Pancreas (tissue), 10 donors: ENCODE measurements around the gene RPS21. TPM values are rescaled to one million over a fixed set of nuclear protein-coding genes. Genes with fewer than 3 reads are reported as not detected.

Experiments
- ATAC-seq, 4 donors: fragments of 200-7000 bp; cut with Tn5 transposase; one replicate each; pipeline versions ENCODE4 v1.8.0 to v1.9.1; 2020; ENCODE audit warnings: mild to moderate bottlenecking in 4 of 4, moderate library complexity in 4 of 4
- DNase-seq, 6 donors: peaks; one replicate each; pipeline ENCODE4 v3.0.0-alpha.2; 2020
- FAIRE-seq: peaks from 2 replicates; lab custom pipeline; 2012; peaks lifted over from hg19 to GRCh38; lab: Jason Lieb, UNC
- H3K27ac ChIP-seq, 4 donors: fragments of 200-600 bp; sonication (generic); 1 replicate in 3 of 4; 2 replicates in 1 of 4; pipeline versions ENCODE4 v1.5.0 to v1.8.0; 2020
- H3K27me3 ChIP-seq, 4 donors: fragments of 200-600 bp; one replicate each; pipeline ENCODE4 v1.8.0; 2021
- H3K36me3 ChIP-seq, 3 donors: fragments of 200-600 bp; sonication (generic) in 1 of 3; one replicate each; pipeline versions ENCODE4 v1.5.0 to v1.8.0; 2020 to 2021
- H3K4me1 ChIP-seq, 3 donors: fragments of 200-600 bp; one replicate each; pipeline ENCODE4 v1.8.0; 2021
- H3K4me3 ChIP-seq, 4 donors: fragments of 200-600 bp; sonication (generic) in 2 of 4; one replicate each; pipeline versions ENCODE4 v1.5.0 to v1.8.0; 2020 to 2021
- H3K9me3 ChIP-seq, 4 donors: fragments of 200-600 bp; one replicate each; pipeline ENCODE4 v1.8.0; 2021
- WGBS, 2 donors: extraction: QIAGEN DNeasy Blood & Tissue Kit; methylation state at CpG; one replicate each; pipeline ENCODE4 v1.1.7; 2013; 5-methylcytosine and 5-hydroxymethylcytosine counted together
- intact Hi-C, 3 donors: fragments of 100-400 bp; cut with DNase I; formaldehyde crosslinking; loops; one replicate each; pipeline versions ENCODE4 v1.11.1 to v1.14.2; 2022
- polyA plus RNA-seq, 2 donors: library from polyadenylated mRNA; stranded (reverse); fragments of 200-250 nt; gene quantifications; one replicate each; pipeline ENCODE4 v1.2.3, GENCODE V29; 2013
- total RNA-seq, 6 donors: library from RNA; stranded (reverse); fragmentation: NEBNext Ultra II Directional in 4 of 6; extraction: Animal tissue kit (Norgen Biotek cat#: 25700) in 4 of 6; gene quantifications; one replicate each; pipeline versions ENCODE4 v1.2.1 to v1.2.4, GENCODE V29; 2021 to 2023
- TF ChIP-seq, protein P1 (sequence below), 4 donors: fragments of 200-600 bp; sonication (generic) in 3 of 4; IDR thresholded peaks; one replicate each; pipeline versions ENCODE4 v1.5.0 to v1.8.0; 2021; ENCODE audit warnings: antibody characterized with exemption in 4 of 4
- donor health status: healthy with polysubstance abuse.
- donor health status: DM: no; HTN: no; CAD: no; lungs with moderate emphysema.
- donor health status: DM: no; HTN: no; CAD: no.
- donor health status: control.
- donor health status: control.
- donor health status: Bipolar disorder and iron deficiency.
- donor health status: DM: yes; HTN: yes; CAD: no.
- donor health status: DM: no; HTN: no; CAD: no.
- donor health status: DM: no; HTN: no; CAD: no.
- donor health status: DM: yes; HTN: yes; CAD: no.

RPS21 gene
- total and polyA plus RNA-seq, 8 donors, result 662 to 2,141 (median 973) TPM

DNA sequence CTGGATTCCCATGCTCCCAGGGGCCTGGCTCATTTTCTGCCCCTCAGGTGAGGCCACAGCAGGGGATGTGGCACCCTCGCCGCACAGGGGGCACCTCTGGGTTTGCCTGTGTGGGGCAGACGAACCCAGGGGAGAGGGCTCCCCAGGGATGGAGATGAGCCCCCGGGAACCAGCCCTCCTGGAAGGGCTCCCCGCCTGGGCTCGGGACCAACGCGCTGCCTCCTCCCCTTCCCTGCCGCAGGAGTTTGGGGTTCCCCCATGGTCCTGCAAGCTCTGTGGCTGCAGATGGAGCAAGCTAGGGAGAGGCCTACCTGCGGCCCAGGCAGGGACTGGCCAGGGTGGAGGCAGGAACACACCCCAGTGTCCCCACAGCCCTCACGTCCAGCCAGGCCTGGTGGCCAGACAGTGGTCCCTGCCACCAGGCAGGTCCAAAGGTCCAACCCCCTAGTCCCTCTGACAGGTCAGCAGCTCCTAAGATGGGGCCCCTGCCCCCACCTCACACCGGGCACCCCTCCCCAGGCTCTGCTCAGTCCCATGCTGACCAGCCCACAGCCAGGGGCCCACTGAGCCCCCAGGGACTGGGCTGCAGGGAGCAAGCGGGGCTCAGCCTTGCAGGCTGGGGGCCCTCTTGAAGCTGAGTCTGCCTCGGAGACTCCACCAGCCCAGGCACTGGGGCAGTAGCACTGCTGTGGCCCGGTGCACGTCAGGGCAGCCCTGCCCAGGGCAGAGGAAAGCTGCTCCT is 33.4 kb upstream of the RPS21 start:
- Histone ChIP-seq H3K9me3 (no peaks in the 10 kb centered on the region), H3K27ac (no peak overlapping the region), H3K27me3 (no peaks in the 10 kb centered on the region), H3K4me3 (no peak overlapping the region), H3K36me3 (peaks cover 0 to 11% (median 6%) of the 10 kb centered on the region in 3 donors), H3K4me1 (peaks cover 0 to 13% (median 3%) of the 10 kb centered on the region in 3 donors)
- DNase-seq, result peak in 1 of 6 donors; percentile 72
- intact Hi-C loops, result no loop called here
- ATAC-seq, result no peak
- WGBS, 2 donors, result 92 to 94% methylated on average over 15 to 16 of the region's 16 CpGs
- TF ChIP-seq, protein P1, sequence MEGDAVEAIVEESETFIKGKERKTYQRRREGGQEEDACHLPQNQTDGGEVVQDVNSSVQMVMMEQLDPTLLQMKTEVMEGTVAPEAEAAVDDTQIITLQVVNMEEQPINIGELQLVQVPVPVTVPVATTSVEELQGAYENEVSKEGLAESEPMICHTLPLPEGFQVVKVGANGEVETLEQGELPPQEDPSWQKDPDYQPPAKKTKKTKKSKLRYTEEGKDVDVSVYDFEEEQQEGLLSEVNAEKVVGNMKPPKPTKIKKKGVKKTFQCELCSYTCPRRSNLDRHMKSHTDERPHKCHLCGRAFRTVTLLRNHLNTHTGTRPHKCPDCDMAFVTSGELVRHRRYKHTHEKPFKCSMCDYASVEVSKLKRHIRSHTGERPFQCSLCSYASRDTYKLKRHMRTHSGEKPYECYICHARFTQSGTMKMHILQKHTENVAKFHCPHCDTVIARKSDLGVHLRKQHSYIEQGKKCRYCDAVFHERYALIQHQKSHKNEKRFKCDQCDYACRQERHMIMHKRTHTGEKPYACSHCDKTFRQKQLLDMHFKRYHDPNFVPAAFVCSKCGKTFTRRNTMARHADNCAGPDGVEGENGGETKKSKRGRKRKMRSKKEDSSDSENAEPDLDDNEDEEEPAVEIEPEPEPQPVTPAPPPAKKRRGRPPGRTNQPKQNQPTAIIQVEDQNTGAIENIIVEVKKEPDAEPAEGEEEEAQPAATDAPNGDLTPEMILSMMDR (IDR thresholded peaks at IDR 0.05), result no peak
- FAIRE-seq, result no peak

DNA sequence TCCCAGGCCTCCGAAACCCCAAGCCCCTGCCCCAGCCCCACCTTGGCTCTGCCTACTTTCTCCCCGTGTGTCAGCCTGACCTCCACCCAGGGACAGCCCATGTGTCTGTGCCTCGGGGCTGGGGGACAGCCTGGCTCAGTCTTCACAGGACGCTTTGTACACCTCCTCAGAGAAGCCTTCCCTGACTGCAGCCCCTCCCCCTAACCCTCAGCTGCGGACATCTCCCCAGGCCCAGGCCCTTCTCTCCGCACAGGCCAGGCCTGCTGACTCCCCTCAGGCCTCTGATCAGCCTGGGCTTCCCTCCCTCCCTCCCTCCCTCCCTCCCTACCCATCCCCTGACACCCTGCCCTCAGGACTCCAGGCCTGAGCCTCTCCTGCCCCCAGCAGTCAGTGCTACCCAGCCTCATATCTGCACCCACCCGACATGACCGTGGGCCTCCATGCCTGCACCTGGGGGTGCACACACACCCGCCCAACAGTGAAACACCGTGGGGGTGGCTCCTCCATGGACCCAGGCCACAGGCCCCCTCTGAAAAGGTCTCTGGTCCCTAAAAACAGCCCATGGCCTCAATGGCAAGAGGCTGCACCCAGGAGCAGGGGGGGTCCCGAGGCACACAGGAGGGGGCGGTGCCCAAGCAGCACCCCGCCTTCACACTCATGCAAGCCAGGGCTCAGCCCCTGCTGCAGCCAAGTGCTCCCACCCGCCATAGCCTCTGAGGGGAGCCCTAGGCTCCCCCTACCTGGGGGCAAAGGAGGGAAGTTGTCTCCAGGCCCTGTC is 32.7 kb upstream of the RPS21 start:
- Histone ChIP-seq H3K4me1 (peaks cover 0 to 13% (median 3%) of the 10 kb centered on the region in 3 donors), H3K4me3 (no peak overlapping the region), H3K36me3 (peaks cover 0 to 11% (median 6%) of the 10 kb centered on the region in 3 donors), H3K9me3 (no peaks in the 10 kb centered on the region), H3K27me3 (no peaks in the 10 kb centered on the region), H3K27ac (peak overlapping the region in 1 of 4 donors; percentile 62)
- DNase-seq (peak in 2 of 6 donors; percentile 28 to 67), ATAC-seq (no peak), FAIRE-seq (no peak)
- TF ChIP-seq, protein P1 (IDR thresholded peaks at IDR 0.05), result no peak
- intact Hi-C loops, result no loop called here
- WGBS, 2 donors, result 86 to 88% methylated on average over 14 of the region's 14 CpGs

DNA sequence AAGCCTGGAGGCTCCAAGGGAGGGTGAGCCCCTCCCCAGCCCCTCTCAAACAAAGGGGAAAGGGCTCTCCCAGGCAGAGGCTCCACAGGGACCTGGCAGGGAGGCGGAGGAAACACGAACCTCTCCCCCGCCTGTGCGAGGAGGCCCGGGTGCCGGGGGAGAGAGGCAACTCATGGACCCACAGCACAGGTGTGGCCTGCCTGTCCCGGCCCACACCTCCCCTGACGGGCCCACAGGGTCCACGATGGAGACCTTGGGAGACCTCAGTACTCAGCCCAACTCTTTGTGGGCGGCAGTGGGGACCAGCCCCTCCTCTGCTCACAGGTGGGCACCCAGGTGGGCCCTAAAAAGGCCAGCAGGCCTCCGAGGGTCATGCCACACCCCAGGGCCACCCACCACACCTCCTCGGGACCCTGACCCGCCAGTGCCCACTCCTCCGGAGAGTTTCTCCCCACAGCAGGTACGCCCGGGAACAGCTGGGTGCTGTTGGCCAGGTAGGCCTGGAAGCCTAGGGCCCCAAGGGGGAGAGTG is 32.0 kb upstream of the RPS21 start:
- Histone ChIP-seq H3K4me1 (peaks cover 0 to 13% (median 3%) of the 10 kb centered on the region in 3 donors), H3K4me3 (no peak overlapping the region), H3K27ac (peak overlapping the region; percentile 31 to 62 (median 60)), H3K9me3 (no peaks in the 10 kb centered on the region), H3K36me3 (peaks cover 0 to 11% (median 6%) of the 10 kb centered on the region in 3 donors), H3K27me3 (no peaks in the 10 kb centered on the region)
- FAIRE-seq (no peak), ATAC-seq (no peak), DNase-seq (peak in 2 of 6 donors; percentile 21 to 75)
- WGBS, 2 donors, result 68 to 69% methylated on average over 13 to 16 of the region's 16 CpGs
- TF ChIP-seq, protein P1 (IDR thresholded peaks at IDR 0.05), result no peak
- intact Hi-C loops, result no loop called here

DNA sequence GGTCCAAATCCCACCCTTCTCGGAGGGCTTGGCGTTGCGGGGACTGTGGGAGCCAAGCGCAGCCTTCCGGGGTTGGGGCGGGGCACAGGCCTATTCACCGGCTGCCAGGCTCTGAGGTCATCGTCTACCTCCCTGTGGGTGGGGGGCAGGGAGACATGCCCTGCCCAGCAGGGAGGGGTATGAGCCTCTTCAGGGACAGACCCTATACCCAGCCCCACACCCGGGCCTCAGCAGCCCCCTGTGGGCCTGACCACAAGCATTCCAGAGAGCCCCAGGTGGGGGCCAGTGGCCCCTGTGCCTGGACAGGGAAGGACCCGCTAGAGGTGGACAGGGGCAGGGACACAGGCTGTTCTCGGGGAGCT is 31.4 kb upstream of the RPS21 start:
- TF ChIP-seq, protein P1 (IDR thresholded peaks at IDR 0.05), result no peak
- Histone ChIP-seq H3K27me3 (no peaks in the 10 kb centered on the region), H3K4me1 (peaks cover 0 to 13% (median 3%) of the 10 kb centered on the region in 3 donors), H3K36me3 (peaks cover 0 to 11% (median 6%) of the 10 kb centered on the region in 3 donors), H3K27ac (peak overlapping the region; percentile 31 to 62 (median 60)), H3K4me3 (no peak overlapping the region), H3K9me3 (no peaks in the 10 kb centered on the region)
- DNase-seq, result peak in 2 of 6 donors; percentile 53 to 64
- FAIRE-seq, result no peak
- 47 to 49% methylated on average over 11 of the region's 11 CpGs for WGBS, 2 donors
- intact Hi-C loops, result no loop called here
- peak; percentile 41 to 69 (median 64) for ATAC-seq
